ENCODE measurements around the gene NDC80.
A peak's percentile ranks its signal among the peaks of the same experiment; 100 is the strongest.
"Not testable (repeated sequence)": the region's sequence is repeated elsewhere in the genome, so short reads cannot be mapped to it uniquely, and the experiment has no call there.

NDC80 gene

DNA sequence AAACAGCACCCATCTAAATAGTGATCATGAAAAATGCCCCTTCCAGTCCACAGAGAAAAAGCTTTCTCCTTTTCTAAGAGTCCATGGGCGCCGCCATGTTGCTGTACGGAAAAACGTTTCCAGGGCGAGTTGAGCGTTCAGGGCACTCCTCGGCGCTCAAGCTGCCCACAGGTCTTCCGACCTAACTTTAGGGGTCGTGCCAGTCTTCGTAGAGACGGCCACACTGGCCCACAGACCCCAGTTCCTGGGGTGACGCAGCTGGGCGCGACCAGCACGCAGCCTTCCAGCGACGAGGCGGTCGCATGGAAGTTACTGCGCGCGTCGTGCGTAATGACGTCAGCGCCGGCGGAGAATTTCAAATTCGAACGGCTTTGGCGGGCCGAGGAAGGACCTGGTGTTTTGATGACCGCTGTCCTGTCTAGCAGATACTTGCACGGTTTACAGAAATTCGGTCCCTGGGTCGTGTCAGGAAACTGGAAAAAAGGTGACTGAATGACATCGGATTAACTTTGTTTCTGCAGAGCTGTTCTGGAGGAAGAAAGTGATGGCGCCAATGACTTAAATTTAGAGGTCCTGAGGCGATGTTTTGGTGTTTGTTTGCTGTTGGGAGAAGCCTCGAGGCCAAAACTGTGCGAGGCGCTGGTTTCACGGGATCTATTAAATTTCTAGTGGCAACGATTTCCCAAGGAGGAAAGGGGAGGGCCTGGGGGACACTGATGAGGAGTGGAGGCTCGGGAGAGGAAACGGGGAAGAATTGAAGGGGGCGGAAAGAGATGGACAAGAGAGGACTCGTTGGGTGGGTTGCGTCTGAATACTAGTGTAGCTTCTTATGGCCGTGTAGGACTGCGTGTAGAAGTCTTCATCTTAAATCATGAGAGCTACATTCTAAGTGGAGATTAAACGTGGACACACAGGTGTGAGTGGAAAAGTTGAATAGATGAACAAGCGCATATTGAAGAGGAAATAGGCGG is at the start of gene NDC80, which contains the start of gene METTL4:
TSS of gene NDC80 (plus strand) at position 358 of the 971 bp plus-strand sequence. CDS start 1,429 bp downstream, outside the sequence.
TSS of gene METTL4 (minus strand) at position 306 of the 971 bp plus-strand sequence. CDS start 4,289 bp downstream, outside the sequence.
- peak; percentile 11 to 92 (median 76) for DNase-seq

DNA sequence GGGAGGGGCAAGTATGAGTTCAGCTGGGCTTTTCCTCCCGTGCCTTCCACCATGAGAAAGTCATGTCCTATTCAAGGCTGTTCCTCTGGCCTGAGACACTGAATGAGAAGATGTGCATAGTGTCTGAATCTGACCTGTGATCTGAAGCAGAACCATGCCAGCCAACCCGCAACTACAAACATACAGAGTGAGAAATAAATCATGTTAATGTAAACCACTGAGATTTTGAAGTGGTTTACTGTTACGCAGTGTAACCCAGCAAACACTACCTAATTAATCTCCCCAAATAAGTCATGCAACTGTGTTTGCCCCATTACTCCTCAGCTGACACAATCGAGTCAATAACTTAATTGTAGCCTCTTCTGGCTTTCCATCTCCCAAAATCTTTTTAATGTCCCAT is 49.2 kb upstream of the NDC80 start:
- DNase-seq = no peak

- not testable (repeated sequence) for DNase-seq
Observed at GRCh38 chr18:2524794-2525198, 46.6 kb upstream of the NDC80 start.

DNA sequence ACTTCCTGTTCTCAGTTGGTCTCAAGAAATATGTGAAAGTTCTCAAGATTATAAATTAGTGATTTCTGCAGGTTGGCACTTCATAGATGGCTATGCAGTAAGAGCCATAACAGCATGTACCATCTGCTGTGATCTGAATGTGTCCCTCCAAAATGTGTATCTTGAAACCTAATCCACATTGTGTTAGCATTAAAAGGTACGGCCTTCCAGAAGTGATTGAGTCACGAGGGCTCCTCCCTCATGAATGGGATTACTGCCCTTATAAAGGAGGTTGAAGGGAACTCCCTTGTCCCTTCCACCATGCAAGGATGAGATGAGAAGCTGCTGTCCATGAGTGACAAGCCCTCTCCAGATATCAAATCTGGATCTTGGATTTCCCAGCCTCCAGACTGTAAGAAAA is 45.0 kb upstream of the NDC80 start:
- no peak for DNase-seq

DNA sequence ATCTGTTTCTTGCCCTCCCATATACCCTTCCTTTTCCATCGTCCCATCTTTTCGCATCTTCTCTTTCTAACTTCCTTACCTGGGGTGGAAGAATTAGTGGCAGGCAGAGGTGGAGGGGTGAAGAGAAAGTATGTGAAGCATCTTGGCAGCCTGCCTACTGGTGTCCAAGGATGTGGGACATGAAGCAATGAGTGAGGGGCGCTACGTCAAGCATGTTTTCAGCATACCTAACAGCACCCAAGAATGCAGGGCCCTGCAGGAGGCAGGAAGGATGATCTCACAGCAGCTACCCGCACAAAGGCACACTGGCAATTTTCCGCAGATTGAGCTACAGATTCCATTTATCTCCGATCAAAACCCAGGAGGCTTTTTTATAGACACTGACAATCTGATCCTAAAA is 42.2 kb upstream of the NDC80 start:
- DNase-seq = no peak

DNA sequence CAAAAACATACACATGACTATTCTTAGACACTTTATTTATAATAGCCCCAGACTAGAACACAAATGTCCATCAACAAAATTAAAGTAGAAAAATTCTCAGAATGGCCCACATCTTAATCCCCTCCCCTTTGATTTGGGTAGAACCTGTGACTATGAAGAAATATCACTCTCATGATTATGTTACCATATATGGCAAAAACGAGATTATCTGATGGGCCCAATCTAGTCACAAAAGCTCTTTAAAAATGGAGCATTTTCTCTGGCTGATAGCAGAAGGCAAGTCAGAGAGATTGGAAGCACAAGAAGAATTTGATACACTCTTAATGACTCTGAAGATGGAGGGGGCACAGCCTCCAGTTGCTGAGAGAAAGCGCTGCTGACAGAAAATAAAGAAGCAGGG is 39.6 kb upstream of the NDC80 start:
- no peak for DNase-seq

DNA sequence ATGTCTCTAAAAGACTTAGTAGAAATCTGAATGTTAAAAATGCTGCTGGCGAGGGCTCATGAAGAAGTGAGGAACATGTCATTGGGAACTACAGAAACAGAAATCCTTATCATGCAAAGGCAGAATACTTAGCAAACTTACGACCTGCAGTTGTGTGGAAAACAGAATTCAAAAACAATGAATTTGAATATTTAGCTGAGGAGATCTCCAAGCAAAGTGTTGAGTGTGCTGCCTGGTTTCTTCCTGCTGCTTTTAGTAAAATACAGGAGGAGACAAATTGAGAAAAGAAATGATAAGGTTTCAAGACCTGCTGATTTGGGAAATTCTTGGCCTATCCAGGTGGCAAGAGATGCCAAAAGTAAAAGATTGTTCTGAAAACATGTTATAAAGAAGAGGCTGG is 38.6 kb upstream of the NDC80 start:
- no peak for DNase-seq

GRCh38 chr18:2534906-2535305 is 36.5 kb upstream of the NDC80 start:
- DNase-seq = no peak

DNA sequence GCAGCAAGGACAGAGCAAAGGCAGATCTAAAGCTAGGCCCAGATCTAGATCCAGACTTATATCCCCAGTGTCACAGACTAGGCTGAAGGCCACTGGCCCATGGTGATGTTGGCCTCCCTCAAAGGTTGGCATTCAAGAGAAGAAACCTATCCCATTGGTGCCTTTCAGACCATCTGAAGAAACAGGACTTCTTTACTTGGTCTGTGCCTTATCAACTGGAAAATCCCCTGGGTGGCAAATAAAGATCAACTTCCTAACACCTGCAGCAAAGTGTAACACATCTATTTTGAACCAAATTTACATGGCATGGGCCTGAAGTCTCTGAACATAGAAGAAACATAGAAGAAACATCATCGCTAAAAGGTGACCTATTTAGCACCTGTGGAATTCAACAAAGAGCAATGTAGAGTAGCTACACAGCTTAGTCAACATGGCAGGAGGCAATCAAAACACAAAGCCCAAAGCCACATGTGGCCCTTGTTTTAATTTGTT is 35.9 kb upstream of the NDC80 start:
- DNase-seq = no peak

DNA sequence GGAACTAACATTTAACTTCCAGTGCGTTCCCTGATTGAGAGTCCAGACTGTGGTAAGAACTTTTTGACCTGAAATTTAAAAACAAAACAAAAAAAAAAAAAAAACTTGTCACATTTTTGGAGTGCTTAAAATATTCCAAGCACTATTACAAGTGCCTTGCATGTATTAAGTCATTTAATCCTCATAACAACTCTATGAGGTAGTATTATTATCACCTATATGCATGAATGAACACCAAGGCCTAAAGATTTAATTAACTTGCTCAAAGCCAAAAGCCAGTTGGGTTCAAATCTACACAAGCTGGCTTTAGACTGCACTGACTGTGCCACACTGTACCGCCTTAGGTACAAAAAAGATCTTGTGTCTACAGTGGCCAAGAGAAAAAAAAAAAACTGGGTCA is 35.3 kb upstream of the NDC80 start:
- no peak for DNase-seq

DNA sequence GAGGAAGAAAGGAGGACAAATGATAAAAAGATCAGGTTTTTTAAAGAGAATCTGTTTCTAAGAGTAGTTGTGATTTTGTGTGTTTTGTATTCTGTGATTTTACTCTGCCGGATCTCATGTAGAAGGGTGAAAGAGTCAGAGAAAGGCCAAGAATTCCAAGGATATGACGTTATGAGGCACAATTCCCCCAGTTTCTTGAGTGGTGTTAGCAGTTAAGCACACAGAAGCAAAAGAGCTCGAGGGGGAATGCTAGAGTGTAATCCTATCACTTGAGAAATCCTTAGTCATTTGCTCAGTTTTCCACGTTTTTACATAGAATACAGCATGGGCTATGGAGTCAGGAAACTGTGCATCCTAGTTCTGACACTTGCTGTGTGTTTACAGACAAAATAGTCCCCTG is 34.9 kb upstream of the NDC80 start:
- DNase-seq = no peak

DNA sequence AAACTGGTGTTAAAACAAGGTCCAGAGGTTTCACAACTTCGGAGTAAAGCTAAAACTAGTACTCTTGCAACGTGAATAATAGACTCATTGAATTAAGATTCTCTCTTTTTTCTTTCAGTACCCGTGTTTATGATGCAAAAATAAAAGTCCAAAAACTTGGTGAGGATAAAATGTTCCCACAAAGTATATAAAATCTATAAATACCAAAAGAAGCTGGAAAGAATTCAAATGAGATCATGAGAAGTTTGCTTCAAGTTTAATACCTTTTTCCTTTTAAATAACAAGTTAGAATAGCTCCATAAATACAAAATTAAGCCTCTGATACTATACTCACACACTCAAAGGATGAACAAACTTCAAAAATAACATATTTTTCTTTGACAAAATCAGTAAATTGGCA is 34.1 kb upstream of the NDC80 start:
- no peak for DNase-seq

GRCh38 chr18:2538236-2538635 is 33.1 kb upstream of the NDC80 start:
- peak in 17 of 56 donors; percentile 2 to 35 (median 12) for DNase-seq

DNA sequence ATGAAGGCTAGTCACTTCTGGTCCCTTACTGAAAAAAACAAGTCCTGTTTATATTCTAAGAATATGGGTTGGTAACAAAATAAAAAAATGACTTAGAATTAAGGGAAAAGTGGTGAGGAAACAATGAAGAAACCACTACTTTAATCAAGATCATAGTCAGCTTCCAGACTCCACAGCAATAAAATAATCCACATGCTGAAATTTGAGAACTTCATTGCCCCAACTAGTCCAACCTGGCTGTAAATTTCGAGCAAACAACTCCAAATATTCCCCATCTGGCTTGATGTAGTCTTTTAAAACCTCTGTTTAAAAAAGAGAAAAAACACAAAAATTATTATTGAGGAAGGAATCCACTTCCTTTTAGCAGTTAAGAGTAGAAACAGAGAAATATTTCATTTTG is 32.5 kb upstream of the NDC80 start:
- DNase-seq = no peak

- no peak for DNase-seq
Observed at GRCh38 chr18:2540575-2540974, 30.8 kb upstream of the NDC80 start.

DNA sequence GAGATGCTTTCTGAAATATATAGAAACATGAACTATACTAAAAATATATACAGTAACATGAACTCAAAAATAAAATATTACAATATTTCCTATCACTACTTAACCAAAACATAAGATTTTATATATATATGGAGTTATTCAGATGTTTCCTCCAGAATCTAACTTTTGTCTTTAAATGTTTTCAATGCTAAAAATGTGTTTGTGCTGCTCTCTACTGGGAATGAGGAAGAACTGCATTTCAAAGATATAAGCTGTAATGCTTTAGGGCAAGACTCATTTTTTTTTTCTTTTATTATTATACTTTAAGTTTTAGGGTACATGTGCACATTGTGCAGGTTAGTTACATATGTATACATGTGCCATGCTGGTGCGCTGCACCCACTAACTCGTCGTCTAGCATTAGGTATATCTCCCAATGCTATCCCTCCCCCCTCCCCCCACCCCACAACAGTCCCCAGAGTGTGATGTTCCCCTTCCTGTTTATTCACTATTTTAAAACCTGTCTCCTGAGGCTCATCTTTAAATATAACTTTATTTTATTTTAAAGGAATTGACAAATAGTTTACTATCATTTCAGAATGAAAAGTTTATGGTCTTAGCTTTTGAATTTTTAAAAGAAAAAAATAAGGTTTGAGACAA is 29.3 kb upstream of the NDC80 start:
- DNase-seq = not testable (repeated sequence)

DNA sequence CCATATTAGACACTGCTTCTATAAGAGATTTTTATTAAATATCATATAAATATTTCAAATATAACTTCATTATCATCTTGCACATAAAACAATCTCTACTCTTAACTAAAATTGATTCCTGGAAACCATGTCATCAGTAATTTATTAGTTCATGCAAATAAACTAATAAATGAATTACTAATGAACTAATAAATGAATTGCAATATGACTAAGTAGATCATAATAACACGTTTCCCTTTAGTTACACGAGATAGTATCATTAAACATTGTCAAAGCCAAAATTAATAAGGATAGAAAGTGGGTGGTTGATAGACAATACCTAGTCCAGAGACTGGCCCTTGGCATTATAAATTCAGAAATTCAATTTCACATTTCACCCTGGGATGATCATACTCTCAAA is 26.2 kb upstream of the NDC80 start:
- no peak for DNase-seq

GRCh38 chr18:2547477-2548087 is 23.8 kb upstream of the NDC80 start:
- DNase-seq = no peak

DNA sequence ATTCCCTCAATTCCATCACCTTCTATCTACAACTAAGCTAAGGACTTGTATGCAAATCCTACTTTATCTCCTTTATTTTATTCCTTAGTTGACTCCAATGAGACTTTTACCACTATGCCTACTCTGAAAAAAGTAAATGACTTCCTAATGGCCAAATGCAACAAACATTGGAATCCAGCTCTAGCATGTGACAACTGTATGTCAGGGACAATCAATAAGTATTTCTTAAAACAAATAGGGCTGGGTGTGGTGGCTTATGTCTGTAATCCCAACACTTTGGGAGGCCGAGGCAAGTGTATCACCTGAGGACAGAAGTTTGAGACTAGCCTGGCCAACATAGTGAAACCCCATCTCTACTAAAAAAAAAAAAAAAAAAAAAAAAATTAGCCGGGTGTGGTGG is 21.9 kb upstream of the NDC80 start:
- no peak for DNase-seq

DNA sequence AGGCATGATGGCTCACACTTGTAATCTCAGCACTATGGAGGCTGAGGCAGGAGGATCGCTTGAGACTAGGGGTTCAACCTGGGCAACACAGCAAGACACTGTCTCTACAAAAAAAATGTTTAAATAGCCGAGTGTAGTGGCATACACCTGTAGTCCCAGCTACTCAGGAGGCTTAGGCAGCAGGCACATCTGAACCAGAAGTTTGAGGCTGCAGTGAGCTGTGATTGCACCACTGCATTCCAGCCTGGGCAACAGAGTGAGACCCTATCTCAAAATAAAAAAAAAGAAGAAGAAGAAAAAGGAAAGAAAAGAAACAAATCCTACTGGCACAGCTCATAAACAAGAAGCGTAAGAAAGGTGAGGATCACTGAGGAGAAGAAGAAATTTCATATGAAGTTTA is 19.9 kb upstream of the NDC80 start:
- DNase-seq = no peak

GRCh38 chr18:2554696-2555095 is 16.7 kb upstream of the NDC80 start:
- DNase-seq = no peak

GRCh38 chr18:2555895-2556294 is 15.5 kb upstream of the NDC80 start:
- DNase-seq = no peak

All from nucleus accumbens (tissue), 56 donors.